Neural progenitor cell (in vitro differentiated cells): Measurements from ENCODE around the gene MAP4K2.

Experiments used
- EZH2phosphoT487 ChIP-seq: fragments of 200-600 bp; sonication (generic); IDR thresholded peaks from 2 replicates; pipeline ENCODE4 v1.6.1; 2017; ENCODE audit warnings: antibody characterized with exemption
- TF ChIP-seq, protein P1 (sequence below): fragments of 200-600 bp; sonication (generic); IDR thresholded peaks from 2 replicates; pipeline ENCODE4 v1.5.1; 2017; ENCODE audit warnings: antibody characterized with exemption, mild to moderate bottlenecking

DNA sequence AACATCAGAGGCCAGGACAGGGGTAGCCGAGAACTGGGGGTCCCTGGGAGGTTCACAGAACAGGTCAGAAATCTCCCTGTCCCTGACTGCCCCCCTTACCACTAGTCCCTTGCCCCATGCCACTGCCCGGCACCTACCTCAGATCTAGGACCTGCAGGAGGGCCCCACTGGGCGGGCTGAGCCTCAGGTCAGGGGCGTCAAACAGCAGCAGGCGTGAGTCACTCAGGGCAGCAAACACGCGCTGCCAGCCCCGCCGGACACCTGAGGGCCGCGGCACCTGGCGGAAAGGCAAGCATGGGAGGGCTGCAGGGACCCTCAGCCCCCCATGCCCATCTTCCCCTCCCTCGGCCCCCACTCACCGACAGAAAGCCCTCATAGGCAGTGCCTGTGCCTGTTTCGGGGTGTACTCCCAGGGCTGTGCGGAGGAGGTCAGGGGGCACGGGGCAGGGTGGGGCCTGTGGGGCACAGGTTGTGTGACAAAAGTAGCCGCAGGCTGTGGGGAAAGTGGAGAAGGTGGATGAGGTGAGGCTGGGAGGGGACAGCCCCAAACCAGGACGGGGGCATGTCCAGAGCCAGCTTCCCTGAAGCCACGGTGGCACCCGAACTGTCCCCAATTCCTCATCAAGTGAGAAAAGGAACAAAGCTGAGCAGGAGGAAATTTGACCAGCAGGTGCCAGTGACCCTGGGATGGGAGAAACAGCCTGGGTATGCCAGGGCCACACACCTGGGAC is 29.6 kb upstream of the MAP4K2 start:
- TF ChIP-seq, protein P1, sequence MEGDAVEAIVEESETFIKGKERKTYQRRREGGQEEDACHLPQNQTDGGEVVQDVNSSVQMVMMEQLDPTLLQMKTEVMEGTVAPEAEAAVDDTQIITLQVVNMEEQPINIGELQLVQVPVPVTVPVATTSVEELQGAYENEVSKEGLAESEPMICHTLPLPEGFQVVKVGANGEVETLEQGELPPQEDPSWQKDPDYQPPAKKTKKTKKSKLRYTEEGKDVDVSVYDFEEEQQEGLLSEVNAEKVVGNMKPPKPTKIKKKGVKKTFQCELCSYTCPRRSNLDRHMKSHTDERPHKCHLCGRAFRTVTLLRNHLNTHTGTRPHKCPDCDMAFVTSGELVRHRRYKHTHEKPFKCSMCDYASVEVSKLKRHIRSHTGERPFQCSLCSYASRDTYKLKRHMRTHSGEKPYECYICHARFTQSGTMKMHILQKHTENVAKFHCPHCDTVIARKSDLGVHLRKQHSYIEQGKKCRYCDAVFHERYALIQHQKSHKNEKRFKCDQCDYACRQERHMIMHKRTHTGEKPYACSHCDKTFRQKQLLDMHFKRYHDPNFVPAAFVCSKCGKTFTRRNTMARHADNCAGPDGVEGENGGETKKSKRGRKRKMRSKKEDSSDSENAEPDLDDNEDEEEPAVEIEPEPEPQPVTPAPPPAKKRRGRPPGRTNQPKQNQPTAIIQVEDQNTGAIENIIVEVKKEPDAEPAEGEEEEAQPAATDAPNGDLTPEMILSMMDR, result no peak
- no peak for TF ChIP-seq EZH2phosphoT487
